OCI-LY7 (cell line): Measurements from ENCODE around the gene TGM2.

Experiments
- EZH2phosphoT487 ChIP-seq: fragments of 200-600 bp; sonication (generic); IDR thresholded peaks from 2 replicates; pipeline ENCODE4 v1.6.1; 2018; ENCODE audit warnings: low read depth, borderline replicate concordance, mild to moderate bottlenecking, mixed run types, antibody characterized with exemption, low read length, moderate library complexity, mixed read lengths
- TF ChIP-seq, protein P1 (sequence below): fragments of 200-600 bp; sonication (generic); conservative IDR thresholded peaks from 2 replicates; pipeline ENCODE4 v1.5.1; 2014; ENCODE audit warnings: mild to moderate bottlenecking, antibody characterized with exemption, low read length, moderate library complexity, mixed read lengths

DNA sequence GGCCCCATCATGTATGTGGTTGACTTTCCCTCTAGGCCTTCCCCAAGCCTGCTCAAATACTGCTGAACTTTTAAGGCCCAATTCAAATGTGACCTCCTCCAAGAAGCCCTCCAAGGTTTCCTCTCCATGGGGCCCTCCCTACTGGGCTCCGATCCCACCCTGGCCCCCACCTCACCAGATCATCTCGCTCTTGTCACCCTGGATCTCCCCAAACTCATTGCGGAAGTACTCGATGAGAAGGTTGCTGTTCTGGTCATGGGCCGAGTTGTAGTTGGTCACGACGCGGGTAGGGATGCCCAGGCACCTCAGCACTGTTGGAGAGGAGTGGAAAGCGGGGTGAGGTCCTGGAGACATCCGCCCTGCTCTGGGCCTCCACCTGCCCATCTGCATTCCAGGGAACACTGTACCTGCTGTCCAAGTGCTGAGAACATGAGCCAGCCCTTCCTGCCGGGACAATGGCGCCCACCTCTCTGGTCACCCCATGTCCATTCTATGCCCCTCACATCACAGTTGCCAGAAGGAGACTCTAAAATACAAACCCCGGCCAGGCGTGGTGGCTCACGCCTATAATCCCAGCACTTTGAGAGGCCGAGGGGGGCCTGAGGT, 23.1 kb downstream of the TGM2 start:
- TF ChIP-seq, protein P1, sequence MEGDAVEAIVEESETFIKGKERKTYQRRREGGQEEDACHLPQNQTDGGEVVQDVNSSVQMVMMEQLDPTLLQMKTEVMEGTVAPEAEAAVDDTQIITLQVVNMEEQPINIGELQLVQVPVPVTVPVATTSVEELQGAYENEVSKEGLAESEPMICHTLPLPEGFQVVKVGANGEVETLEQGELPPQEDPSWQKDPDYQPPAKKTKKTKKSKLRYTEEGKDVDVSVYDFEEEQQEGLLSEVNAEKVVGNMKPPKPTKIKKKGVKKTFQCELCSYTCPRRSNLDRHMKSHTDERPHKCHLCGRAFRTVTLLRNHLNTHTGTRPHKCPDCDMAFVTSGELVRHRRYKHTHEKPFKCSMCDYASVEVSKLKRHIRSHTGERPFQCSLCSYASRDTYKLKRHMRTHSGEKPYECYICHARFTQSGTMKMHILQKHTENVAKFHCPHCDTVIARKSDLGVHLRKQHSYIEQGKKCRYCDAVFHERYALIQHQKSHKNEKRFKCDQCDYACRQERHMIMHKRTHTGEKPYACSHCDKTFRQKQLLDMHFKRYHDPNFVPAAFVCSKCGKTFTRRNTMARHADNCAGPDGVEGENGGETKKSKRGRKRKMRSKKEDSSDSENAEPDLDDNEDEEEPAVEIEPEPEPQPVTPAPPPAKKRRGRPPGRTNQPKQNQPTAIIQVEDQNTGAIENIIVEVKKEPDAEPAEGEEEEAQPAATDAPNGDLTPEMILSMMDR = no peak
- no peak for TF ChIP-seq EZH2phosphoT487
